Activated CD4-positive, CD25-positive, alpha-beta regulatory T cell treated with anti-CD3 and anti-CD28 coated beads, Interleukin-2, amount 50 U/mL, for 24 hours (primary cell): ENCODE results near the gene DIDO1.

Experiments
- ATAC-seq, 2 donors: fragments of 150-1000 bp; cut with Tn5 transposase; one replicate each; pipeline ENCODE4 v1.10.0; 2021; ENCODE audit warnings: mild to moderate bottlenecking in 1 of 2, moderate library complexity in 1 of 2

The DIDO1 gene

GRCh38 chr20:62890444-62890843 lies 35.9 kb downstream of the DIDO1 start:
- no peak for ATAC-seq

GRCh38 chr20:62889871-62890270 lies 36.4 kb downstream of the DIDO1 start:
- no peak for ATAC-seq

- ATAC-seq: no peak
Observed at GRCh38 chr20:62889411-62889810, 36.9 kb downstream of the DIDO1 start.

GRCh38 chr20:62888910-62889309 lies 37.4 kb downstream of the DIDO1 start:
- ATAC-seq: no peak

- no peak for ATAC-seq
Observed at GRCh38 chr20:62888406-62888805, 37.9 kb downstream of the DIDO1 start.

- no peak for ATAC-seq
Observed at GRCh38 chr20:62887860-62888239, 38.5 kb downstream of the DIDO1 start.

GRCh38 chr20:62887152-62887859 lies 39.0 kb downstream of the DIDO1 start:
- ATAC-seq: peak; percentile 48 to 59

GRCh38 chr20:62886709-62887058 lies 39.6 kb downstream of the DIDO1 start:
- ATAC-seq: no peak

GRCh38 chr20:62885896-62886708 lies 40.2 kb downstream of the DIDO1 start:
- no peak for ATAC-seq

GRCh38 chr20:62885046-62885895 lies 41.0 kb downstream of the DIDO1 start:
- no peak for ATAC-seq

GRCh38 chr20:62884556-62884955 lies 41.7 kb downstream of the DIDO1 start:
- no peak for ATAC-seq

GRCh38 chr20:62882426-62882825 lies 43.9 kb downstream of the DIDO1 start:
- ATAC-seq: no peak

GRCh38 chr20:62881662-62882395 lies 44.5 kb downstream of the DIDO1 start:
- no peak for ATAC-seq

GRCh38 chr20:62880935-62881661 lies 45.2 kb downstream of the DIDO1 start:
- ATAC-seq: no peak

GRCh38 chr20:62880147-62880934 lies 46.0 kb downstream of the DIDO1 start:
- no peak for ATAC-seq

GRCh38 chr20:62879275-62880146 lies 46.8 kb downstream of the DIDO1 start:
- ATAC-seq: no peak

GRCh38 chr20:62878244-62879038 lies 47.9 kb downstream of the DIDO1 start:
- no peak for ATAC-seq

GRCh38 chr20:62876902-62877816 lies 49.1 kb downstream of the DIDO1 start:
- ATAC-seq: peak in 1 of 2 donors; percentile 20
